Natural killer cell (primary cell): ENCODE measurements around the gene VAMP4. TPM values are rescaled to one million over a fixed set of nuclear protein-coding genes. Genes with fewer than 3 reads are reported as not detected.

ENCODE experiments used
- ATAC-seq, 3 donors: fragments of 150-1000 bp in 2 of 3; fragments of 200-7000 bp in 1 of 3; cut with Tn5 transposase; 1 replicate in 1 of 3; 2 replicates in 2 of 3; pipeline ENCODE4 v1.10.0; 2021; ENCODE audit warnings: mild to moderate bottlenecking in 2 of 3, moderate library complexity in 2 of 3
- DNase-seq, 2 donors: peaks; one replicate each; pipeline versions ENCODE4 v3.0.0 to v3.0.0-alpha.2; 2013 to 2021; ENCODE audit warnings: mixed read lengths in 1 of 2
- H3K27ac ChIP-seq: one replicate; pipeline ENCODE4 v1.5.1; 2013; ENCODE audit warnings: mild to moderate bottlenecking, low read length
- H3K27me3 ChIP-seq: one replicate; pipeline ENCODE4 v1.6.1; 2013; ENCODE audit warnings: low read length; ENCODE audit not compliant: control insufficient read depth, insufficient read depth
- H3K36me3 ChIP-seq: one replicate; pipeline ENCODE4 v1.6.1; 2013; ENCODE audit warnings: low read length; ENCODE audit not compliant: control insufficient read depth, insufficient read depth
- H3K4me1 ChIP-seq: one replicate; pipeline ENCODE4 v1.6.1; 2013; ENCODE audit warnings: low read length; ENCODE audit not compliant: control insufficient read depth, insufficient read depth
- H3K4me3 ChIP-seq: one replicate; pipeline ENCODE4 v1.5.1; 2013; ENCODE audit warnings: low read length
- H3K9me3 ChIP-seq: one replicate; pipeline ENCODE4 v1.6.1; 2013; ENCODE audit warnings: low read length; ENCODE audit not compliant: control insufficient read depth, insufficient read depth
- H3K27ac Mint-ChIP-seq, 2 donors: one replicate each; pipeline ENCODE4 v1.8.0; 2022; ENCODE audit warnings: mild to moderate bottlenecking in 2 of 2, mixed read lengths in 2 of 2, moderate library complexity in 1 of 2
- H3K27me3 Mint-ChIP-seq, 2 donors: one replicate each; pipeline ENCODE4 v1.8.0; 2022; ENCODE audit warnings: low read depth in 2 of 2, mixed read lengths in 2 of 2
- H3K36me3 Mint-ChIP-seq: one replicate; pipeline ENCODE4 v1.8.0; 2022; ENCODE audit warnings: mixed read lengths
- H3K4me1 Mint-ChIP-seq, 2 donors: one replicate each; pipeline ENCODE4 v1.8.0; 2022; ENCODE audit warnings: mixed read lengths in 2 of 2
- H3K4me3 Mint-ChIP-seq: one replicate; pipeline ENCODE4 v1.8.0; 2022; ENCODE audit warnings: mild to moderate bottlenecking, moderate library complexity, mixed read lengths
- H3K9me3 Mint-ChIP-seq, 2 donors: one replicate each; pipeline ENCODE4 v1.8.0; 2022; ENCODE audit warnings: mixed read lengths in 2 of 2
- CTCF ChIP-seq: fragments of 200-600 bp; IDR thresholded peaks from one replicate; pipeline ENCODE4 v1.8.0; 2022; ENCODE audit warnings: antibody characterized with exemption
- WGBS: methylation state at CpG from one replicate; pipeline ENCODE4 v1.1.7; 2013; ENCODE audit warnings: missing lambda C conversion rate; ENCODE audit not compliant: insufficient coverage; 5-methylcytosine and 5-hydroxymethylcytosine counted together
- intact Hi-C: fragments of 100-400 bp; cut with micrococcal nuclease; formaldehyde crosslinking; loops from one replicate; pipeline ENCODE4 v1.14.2; 2022
- total RNA-seq, 4 donors: library from RNA; stranded (reverse); fragments of 120-200 nt in 1 of 4; gene quantifications; one replicate each; pipeline versions ENCODE4 v1.2.3 to v1.2.4, GENCODE V29; 2013 to 2022

The VAMP4 gene
- total RNA-seq, 3 donors from 2014 or later (not counting 1 experiment from before 2014, with no cell fraction given): 17.5 to 24.2 (median 20.7) TPM

DNA sequence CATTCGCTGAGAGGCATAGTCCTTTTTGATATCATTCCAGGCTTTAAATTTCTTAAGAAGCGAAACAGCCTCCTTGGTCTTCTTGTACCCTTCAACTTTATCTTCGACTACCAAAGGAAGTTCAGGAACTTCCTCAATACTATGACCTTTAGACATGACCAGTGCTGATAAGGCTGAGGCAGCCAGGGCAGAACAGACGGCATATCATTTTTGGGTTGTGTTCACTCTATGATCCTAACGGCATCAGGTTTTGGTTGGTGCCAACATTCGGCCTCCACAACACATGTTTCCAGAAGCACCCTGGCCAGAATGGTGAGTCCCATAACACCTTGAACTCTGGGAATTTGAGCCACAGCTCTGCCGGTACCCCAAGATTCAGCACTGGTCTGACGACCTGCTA lies 58.0 kb downstream of the VAMP4 start:
- WGBS: 72% methylated on average over 8 of the region's 8 CpGs
- no peaks in the 10 kb centered on the region for H3K36me3 ChIP-seq
- H3K4me1 ChIP-seq: no peaks in the 10 kb centered on the region
- H3K27ac ChIP-seq: no peak overlapping the region
- peaks cover 7% of the 10 kb centered on the region for H3K36me3 Mint-ChIP-seq
- no peaks in the 10 kb centered on the region for H3K4me1 Mint-ChIP-seq
- H3K27ac Mint-ChIP-seq: no peak overlapping the region
- no peak for TF ChIP-seq CTCF
- DNase-seq: no peak
- H3K9me3 ChIP-seq: no peaks in the 10 kb centered on the region
- no peak overlapping the region for H3K4me3 Mint-ChIP-seq
- H3K27me3 ChIP-seq: no peaks in the 10 kb centered on the region
- H3K27me3 Mint-ChIP-seq: no peaks in the 10 kb centered on the region
- no peak overlapping the region for H3K4me3 ChIP-seq
- ATAC-seq: no peak
- intact Hi-C loops: no loop called here
- H3K9me3 Mint-ChIP-seq: peaks cover 0 to 5% of the 10 kb centered on the region in 2 donors

- Histone ChIP-seq H3K9me3 (no peaks in the 10 kb centered on the region), H3K4me1 (no peaks in the 10 kb centered on the region), H3K27ac (no peak overlapping the region), H3K4me3 (no peak overlapping the region), H3K27me3 (no peaks in the 10 kb centered on the region), H3K36me3 (no peaks in the 10 kb centered on the region)
- TF ChIP-seq CTCF: no peak
- no peak overlapping the region for H3K27ac Mint-ChIP-seq
- DNase-seq: no peak
- 100% methylated on average over 3 of the region's 3 CpGs for WGBS
- no peak overlapping the region for H3K4me3 Mint-ChIP-seq
- no peak for ATAC-seq
- no peaks in the 10 kb centered on the region for H3K9me3 Mint-ChIP-seq
- H3K4me1 Mint-ChIP-seq: no peaks in the 10 kb centered on the region
- peaks cover 6 to 7% of the 10 kb centered on the region in 2 donors for H3K27me3 Mint-ChIP-seq
- H3K36me3 Mint-ChIP-seq: no peaks in the 10 kb centered on the region
- intact Hi-C loops: no loop called here
Measured at GRCh38 chr1:171680339-171680738, 61.5 kb downstream of the VAMP4 start.

GRCh38 chr1:171676823-171677222 lies 65.0 kb downstream of the VAMP4 start:
- no peaks in the 10 kb centered on the region for H3K36me3 ChIP-seq
- Mint-ChIP-seq H3K27me3 (peaks cover 22 to 34% of the 10 kb centered on the region in 2 donors), H3K4me3 (no peak overlapping the region), H3K27ac (no peak overlapping the region), H3K4me1 (no peaks in the 10 kb centered on the region), H3K36me3 (no peaks in the 10 kb centered on the region), H3K9me3 (no peaks in the 10 kb centered on the region)
- TF ChIP-seq CTCF: no peak
- no peaks in the 10 kb centered on the region for H3K9me3 ChIP-seq
- intact Hi-C loops: no loop called here
- DNase-seq: no peak
- H3K27ac ChIP-seq: no peak overlapping the region
- no CpG with 5 or more reads among the region's 2 CpGs for WGBS
- H3K4me1 ChIP-seq: no peaks in the 10 kb centered on the region
- no peaks in the 10 kb centered on the region for H3K27me3 ChIP-seq
- no peak overlapping the region for H3K4me3 ChIP-seq
- ATAC-seq: no peak
